ENCODE results near the gene INPPL1.
"Not testable (repeated sequence)": the region's sequence is repeated elsewhere in the genome, so short reads cannot be mapped to it uniquely, and the experiment has no call there.

INPPL1 gene

GRCh38 chr11:72244060-72244360, 19.4 kb downstream of the INPPL1 start, which contains the start of gene PHOX2A:
TSS of gene PHOX2A (minus strand) at chr11:72244176. CDS start at chr11:72244004, 172 bp downstream.
- DNase-seq (ENCODE audit: low read depth in 2 of 2): no peak

GRCh38 chr11:72244361-72245262, 20.0 kb downstream of the INPPL1 start:
- DNase-seq (ENCODE audit: low read depth in 2 of 2): no peak

DNA sequence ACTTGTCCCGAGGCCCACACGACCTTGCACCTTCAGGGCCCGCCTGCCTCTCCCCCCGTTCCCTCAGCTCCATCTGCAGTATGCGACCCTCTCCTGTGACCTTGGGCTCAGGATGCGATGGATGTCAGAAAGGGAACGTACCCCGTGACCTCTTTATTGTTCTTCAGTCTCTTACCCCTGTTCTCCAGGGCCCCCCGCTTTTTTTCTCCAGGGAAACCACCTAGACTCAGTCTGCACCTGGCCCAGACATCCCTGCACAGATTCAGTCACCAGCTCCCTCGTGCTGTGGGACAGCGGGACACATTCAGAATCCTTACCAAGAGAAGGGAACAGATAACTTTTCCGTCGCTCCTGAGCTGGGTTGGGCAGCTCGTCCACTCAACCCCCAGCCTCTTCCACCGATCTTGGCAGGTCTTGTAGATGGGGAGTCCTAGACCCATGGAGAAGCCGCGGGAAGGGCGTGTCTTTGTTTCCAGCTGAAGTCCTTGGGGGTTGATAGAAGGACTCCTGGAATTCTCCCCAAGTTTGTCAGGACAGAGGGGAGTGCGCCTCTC, 20.8 kb downstream of the INPPL1 start:
- DNase-seq (ENCODE audit: low read depth in 2 of 2): no peak

DNA sequence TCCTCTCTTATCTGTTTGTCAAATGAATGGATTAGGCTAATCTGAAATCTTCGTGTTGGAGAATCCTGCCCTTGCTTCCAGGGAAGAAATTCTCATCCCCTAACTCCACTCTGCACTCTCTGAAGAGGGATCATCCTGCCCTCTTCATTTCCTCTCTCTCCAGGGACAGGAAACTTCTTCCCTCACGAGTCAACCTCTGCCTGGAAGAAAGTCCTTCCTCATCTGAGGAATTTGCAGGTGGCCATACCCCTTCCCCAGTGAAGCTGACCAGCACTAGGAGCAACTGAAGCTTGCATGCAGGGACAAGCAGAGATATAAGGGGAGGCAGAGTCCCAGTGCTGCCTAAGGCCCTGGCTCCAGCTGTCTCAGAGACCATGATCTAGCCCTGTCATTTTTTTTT, 23.0 kb downstream of the INPPL1 start:
- DNase-seq (ENCODE audit: low read depth in 2 of 2): no peak

- DNase-seq (ENCODE audit: low read depth in 2 of 2): no peak
Observed at GRCh38 chr11:72249961-72250360, 25.4 kb downstream of the INPPL1 start.

DNA sequence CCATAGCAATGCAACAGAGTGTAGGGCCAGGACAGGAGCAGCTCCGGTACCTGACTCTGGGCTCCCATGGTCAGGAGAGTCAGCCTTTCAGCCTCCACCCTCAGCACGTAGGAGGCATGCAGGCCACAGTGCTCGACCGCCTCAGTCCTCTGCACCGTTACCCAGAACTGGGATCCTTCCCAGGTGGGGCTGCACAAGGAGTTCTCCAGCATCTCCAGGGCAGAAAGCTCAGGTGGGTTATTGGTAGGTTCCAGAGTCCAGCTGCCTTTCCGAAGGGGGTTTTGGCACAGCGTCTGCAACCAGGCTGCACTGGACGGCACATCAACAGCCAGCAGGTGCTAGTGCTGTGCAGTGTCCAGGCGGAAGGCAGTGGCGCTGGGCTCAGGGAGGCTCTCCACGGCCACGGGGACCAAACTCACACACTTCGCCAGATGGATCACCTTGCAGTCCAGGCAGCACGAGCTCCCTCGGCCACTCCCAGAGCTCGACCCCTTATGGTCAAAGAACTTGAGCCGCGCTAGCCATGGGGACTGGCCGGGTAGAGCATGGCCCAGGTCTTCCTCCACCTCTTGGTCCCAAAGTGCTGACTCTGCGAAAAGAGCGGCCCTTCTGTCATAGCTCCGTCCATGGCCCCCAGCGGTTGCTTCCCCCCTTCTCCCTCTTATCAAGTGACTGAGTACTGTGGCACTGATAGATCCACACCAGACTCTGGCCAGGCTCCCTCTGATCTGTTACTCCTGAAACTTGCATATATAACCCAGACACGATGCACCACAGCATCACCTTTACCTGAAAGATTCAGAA, 26.3 kb downstream of the INPPL1 start:
- no peak for DNase-seq (ENCODE audit: low read depth in 2 of 2)

- DNase-seq (ENCODE audit: low read depth in 2 of 2): no peak
Observed at GRCh38 chr11:72251614-72252013, 27.0 kb downstream of the INPPL1 start.

DNA sequence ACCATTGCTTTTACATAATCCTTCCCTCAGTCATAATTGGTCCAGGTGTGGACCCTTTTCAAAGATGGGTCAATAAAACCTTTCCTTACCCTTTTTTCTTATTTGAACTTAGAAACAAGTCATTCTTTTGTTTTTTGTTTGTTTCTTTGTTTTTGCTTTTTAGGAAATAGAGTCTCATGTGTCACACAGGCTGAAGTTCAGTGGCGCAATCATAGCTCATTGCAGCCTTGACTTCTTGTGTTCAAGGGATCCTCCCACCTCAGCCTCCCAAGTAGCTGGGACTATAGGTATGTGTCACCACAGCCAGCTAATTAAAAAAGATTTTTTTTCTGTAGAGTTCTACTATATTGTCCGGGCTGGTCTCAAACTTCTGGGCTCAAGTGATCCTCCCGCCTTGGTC, 28.8 kb downstream of the INPPL1 start:
- no peak for DNase-seq (ENCODE audit: low read depth in 2 of 2)

GRCh38 chr11:72254299-72254993, 29.9 kb downstream of the INPPL1 start:
- no peak for DNase-seq (ENCODE audit: low read depth in 2 of 2)

- DNase-seq (ENCODE audit: low read depth in 2 of 2): no peak
Observed at GRCh38 chr11:72257570-72257969, 33.0 kb downstream of the INPPL1 start.

GRCh38 chr11:72259490-72259889, 34.9 kb downstream of the INPPL1 start:
- DNase-seq (ENCODE audit: low read depth in 2 of 2): no peak

- DNase-seq (ENCODE audit: low read depth in 2 of 2): no peak
Observed at GRCh38 chr11:72260574-72260973, 36.0 kb downstream of the INPPL1 start.

DNA sequence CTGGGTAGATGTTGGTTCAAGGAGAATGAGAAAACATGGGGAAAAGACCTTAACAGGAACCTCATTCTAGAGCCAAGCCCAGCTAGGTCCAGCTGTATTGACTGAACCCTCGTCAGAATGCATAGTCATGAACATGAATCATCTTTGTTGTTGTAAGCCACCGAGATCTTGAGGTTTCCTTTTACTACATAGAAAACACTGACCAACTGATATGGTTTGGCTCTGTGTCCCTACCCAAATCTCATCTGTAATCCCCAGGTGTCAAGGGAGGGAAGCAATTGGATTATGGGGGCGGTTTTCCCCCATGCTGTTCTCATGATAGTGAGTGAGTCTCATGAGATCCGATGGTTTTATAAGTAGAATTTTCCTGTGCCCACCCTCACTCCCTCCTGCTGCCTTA, 38.8 kb downstream of the INPPL1 start:
- DNase-seq (ENCODE audit: low read depth in 2 of 2): no peak

DNA sequence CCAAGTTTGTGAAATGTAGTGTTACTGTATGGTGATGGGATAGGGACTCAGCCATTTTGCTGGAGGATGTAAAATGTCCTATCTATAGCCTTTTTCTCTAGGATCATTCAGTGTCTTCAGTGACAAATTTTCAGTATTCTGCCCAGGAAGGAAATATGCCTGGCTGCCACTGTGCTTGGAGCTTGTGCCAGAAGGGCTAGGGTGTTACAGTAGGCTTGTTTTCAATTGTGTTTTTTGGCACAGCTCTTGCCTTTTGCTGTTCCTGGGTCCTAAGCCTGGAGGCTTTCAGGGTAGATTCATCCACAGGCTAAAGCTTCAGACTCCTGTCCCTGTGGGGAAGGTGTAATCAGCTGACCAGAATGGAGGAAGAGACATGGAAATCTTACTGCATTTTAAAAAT, 41.4 kb downstream of the INPPL1 start:
- no peak for DNase-seq (ENCODE audit: low read depth in 2 of 2)

DNA sequence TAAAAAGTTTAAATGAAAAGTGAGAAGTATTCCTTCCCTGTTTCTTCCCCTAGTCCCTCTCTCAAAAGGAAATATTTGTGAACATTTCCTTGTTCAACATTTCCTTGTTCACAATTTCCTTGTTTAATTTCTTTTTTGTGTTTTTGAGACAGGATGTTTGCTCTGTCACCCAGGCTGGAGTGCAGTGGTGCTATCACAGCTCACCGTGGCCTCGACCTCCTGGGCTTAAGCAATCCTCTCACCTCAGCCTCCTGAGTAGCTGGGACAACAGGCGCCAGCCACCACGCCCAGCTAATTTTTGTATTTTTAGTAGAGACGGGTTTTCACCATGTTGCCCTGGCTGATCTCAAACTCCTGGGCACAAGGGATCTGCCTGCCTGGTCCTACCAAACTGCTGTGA, 42.4 kb downstream of the INPPL1 start:
- not testable (repeated sequence) for DNase-seq (ENCODE audit: low read depth in 2 of 2)

DNA sequence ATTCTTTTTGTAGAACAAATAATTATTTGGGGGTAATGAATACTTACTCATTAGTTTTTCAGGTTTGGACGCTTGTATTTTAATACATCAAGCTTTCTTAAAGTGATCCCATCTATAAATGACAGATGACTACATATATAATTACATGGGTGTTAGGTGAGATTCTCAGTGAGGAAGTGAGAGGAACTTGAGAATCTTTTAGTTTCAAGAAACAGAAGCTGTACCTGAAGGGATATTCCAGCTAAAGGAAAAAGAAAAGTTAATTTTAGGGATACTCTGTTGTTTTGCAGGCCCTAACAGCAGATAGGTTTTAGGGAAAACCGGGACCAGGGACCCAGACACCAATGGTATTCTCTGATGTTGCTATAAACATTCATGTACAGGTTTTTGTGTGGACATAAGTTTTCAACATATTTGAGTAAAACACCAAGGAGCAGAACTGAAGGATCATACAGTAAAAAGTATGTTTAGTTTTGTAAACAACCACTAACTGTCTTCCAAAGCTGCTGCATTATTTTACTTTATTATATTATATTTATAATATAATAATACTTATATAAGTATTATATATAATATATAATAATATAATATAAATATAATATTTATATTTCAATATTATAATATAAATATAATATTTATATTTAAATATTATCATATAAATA, 43.5 kb downstream of the INPPL1 start:
- no peak for DNase-seq (ENCODE audit: low read depth in 2 of 2)

GRCh38 chr11:72271980-72272379, 47.4 kb downstream of the INPPL1 start:
- no peak for DNase-seq (ENCODE audit: low read depth in 2 of 2)

DNA sequence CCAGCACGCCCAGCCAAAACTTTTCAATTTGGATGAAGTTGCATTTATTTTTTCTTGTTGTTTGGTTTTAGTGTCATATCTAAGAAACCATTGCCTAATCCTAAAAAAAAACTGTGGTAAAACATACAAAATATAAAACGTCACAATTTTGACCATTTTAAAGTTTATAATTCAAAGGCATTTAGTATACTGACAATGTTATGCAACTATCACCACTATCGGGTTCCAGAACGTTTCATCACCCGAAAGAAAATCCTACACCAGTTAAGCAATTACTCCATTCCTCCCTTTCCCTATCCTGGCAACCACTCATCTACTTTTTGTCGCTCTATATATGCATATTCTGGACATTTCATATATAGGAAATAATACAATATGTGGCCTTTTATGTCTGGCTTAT, 49.9 kb downstream of the INPPL1 start:
- no peak for DNase-seq (ENCODE audit: low read depth in 2 of 2)

DNA sequence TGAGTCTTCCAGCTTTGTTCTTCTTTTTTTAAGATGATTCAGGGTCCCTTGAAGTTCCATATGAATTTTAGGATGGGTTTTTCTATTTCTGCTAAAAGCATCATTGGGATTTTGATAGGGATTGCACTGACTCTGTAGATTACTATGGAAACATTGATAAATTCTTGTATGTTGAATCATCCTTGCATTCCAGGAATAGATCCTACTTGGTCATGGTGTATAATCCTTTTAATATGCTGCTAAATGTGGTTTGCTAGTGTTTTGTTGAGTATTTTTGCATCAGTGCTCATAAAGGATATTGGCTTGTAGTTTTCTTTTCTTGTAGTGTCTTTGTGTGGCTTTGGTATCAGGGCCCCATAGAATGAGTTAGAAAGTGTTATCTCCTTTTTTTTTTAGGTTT, 54.3 kb downstream of the INPPL1 start:
- no peak for DNase-seq (ENCODE audit: low read depth in 2 of 2)

DNA sequence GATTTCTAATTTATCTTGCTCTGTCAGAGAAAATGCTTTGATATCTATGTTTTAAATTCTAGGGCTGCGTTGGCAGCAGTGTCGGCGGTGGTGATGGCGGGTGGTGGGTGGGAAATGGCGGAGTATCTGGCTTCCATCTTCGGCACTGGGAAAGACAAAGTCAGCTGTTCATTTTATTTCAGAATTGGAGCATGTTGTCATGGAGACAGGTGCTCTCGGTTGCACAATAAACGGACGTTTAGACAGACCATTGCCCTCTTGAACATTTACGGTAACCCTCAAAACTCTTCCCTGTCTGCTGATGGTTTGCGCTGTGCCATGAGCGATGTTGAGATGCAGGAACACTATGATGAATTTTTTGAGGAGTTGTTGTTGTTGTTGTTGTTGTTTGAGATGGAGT, 55.5 kb downstream of the INPPL1 start:
- DNase-seq (ENCODE audit: low read depth in 2 of 2): no peak

GRCh38 chr11:72280726-72281315, 56.3 kb downstream of the INPPL1 start:
- no peak for DNase-seq (ENCODE audit: low read depth in 2 of 2)

Data from stimulated activated CD4-positive, alpha-beta T cell treated with anti-CD3 and anti-CD28 coated beads, Interleukin-4, amount 100 ng/mL, for 48 hours (primary cell).